HEK293 (cell line): ENCODE results near the gene CCDC24.

ENCODE experiments used
- CTCF ChIA-PET: fragments of 350-600 bp; formaldehyde crosslinking; extraction: SDS; loops from one replicate; lab custom pipeline; 2021; ENCODE audit warnings: antibody characterized with exemption; lab: Yijun Ruan, JAX
- POLR2A ChIA-PET: fragments of 300-600 bp; formaldehyde crosslinking; extraction: SDS; loops from one replicate; lab custom pipeline; 2020; ENCODE audit warnings: antibody characterized with exemption, inconsistent platforms; lab: Yijun Ruan, JAX
- H3K27ac ChIP-seq: fragments of 200-500 bp; sonication (Bioruptor generic); 2 replicates; pipeline ENCODE4 v1.5.1; 2014; ENCODE audit warnings: low read depth, low read length, control low read depth, inconsistent platforms; ENCODE audit errors: extremely low read depth
- H3K36me3 ChIP-seq, 2 experiments: fragments of 200-500 bp in 1 of 2; sonication (Bioruptor generic) in 1 of 2; 1 replicate in 1 of 2; 2 replicates in 1 of 2; pipeline ENCODE4 v1.5.1; 2014 to 2017; ENCODE audit warnings: inconsistent platforms in 2 of 2, low read length in 2 of 2; ENCODE audit not compliant: control insufficient read depth in 2 of 2, insufficient read depth in 1 of 2
- H3K4me1 ChIP-seq: fragments of 200-500 bp; sonication (Bioruptor generic); 2 replicates; pipeline ENCODE4 v1.5.1; 2014; ENCODE audit warnings: mild to moderate bottlenecking, low read length, inconsistent platforms; ENCODE audit not compliant: control insufficient read depth, insufficient read depth
- H3K4me3 ChIP-seq: 2 replicates; pipeline ENCODE4 v1.5.1; 2011; ENCODE audit warnings: low read depth, mild to moderate bottlenecking, control low read depth, low read length, moderate library complexity
- H3K9me3 ChIP-seq: fragments of 200-500 bp; sonication (Bioruptor generic); 2 replicates; pipeline ENCODE4 v1.5.1; 2014; ENCODE audit warnings: low read depth, low read length, inconsistent platforms; ENCODE audit not compliant: control insufficient read depth, insufficient read depth
- INSM2 ChIP-seq: fragments of 450-650 bp; formaldehyde crosslinking; IDR thresholded peaks from 2 replicates; pipeline ENCODE4 v1.5.1; 2016; ENCODE audit warnings: missing biosample characterization, missing genetic modification characterization
- REST ChIP-seq: fragments of 450-650 bp; formaldehyde crosslinking; IDR thresholded peaks from 2 replicates; pipeline ENCODE4 v1.5.1; 2016; ENCODE audit warnings: missing biosample characterization, missing genetic modification characterization
- SALL2 ChIP-seq: fragments of 450-650 bp; formaldehyde crosslinking; IDR thresholded peaks from 2 replicates; pipeline ENCODE4 v1.5.0; 2017; ENCODE audit warnings: missing biosample characterization, mild to moderate bottlenecking, missing genetic modification characterization, borderline replicate concordance
- SETDB1 ChIP-seq: IDR thresholded peaks from one replicate; pipeline ENCODE4 v1.6.1; 2017; ENCODE audit warnings: mild to moderate bottlenecking, low read length, moderate library complexity, mixed read lengths; ENCODE audit not compliant: insufficient read length
- ZBTB49 ChIP-seq: fragments of 450-650 bp; formaldehyde crosslinking; IDR thresholded peaks from 2 replicates; pipeline ENCODE4 v1.5.1; 2016; ENCODE audit warnings: missing biosample characterization, missing genetic modification characterization, low read depth
- ZBTB8A ChIP-seq: fragments of 450-650 bp; formaldehyde crosslinking; IDR thresholded peaks from 2 replicates; pipeline ENCODE4 v1.5.1; 2016; ENCODE audit warnings: missing biosample characterization, missing genetic modification characterization
- ZFP3 ChIP-seq: fragments of 450-650 bp; formaldehyde crosslinking; IDR thresholded peaks from 2 replicates; pipeline ENCODE4 v1.5.1; 2016; ENCODE audit warnings: low read depth, missing biosample characterization, missing genetic modification characterization
- ZFP41 ChIP-seq: fragments of 450-650 bp; formaldehyde crosslinking; IDR thresholded peaks from 2 replicates; pipeline ENCODE4 v1.5.1; 2016; ENCODE audit warnings: missing biosample characterization, missing genetic modification characterization, borderline replicate concordance
- ZNF146 ChIP-seq: fragments of 450-650 bp; formaldehyde crosslinking; IDR thresholded peaks from 2 replicates; pipeline ENCODE4 v1.5.1; 2016; ENCODE audit warnings: missing biosample characterization, missing genetic modification characterization
- ZNF155 ChIP-seq: fragments of 450-650 bp; formaldehyde crosslinking; IDR thresholded peaks from 2 replicates; pipeline ENCODE4 v1.5.1; 2016; ENCODE audit warnings: missing biosample characterization, missing genetic modification characterization
- ZNF274 ChIP-seq, 2 experiments: fragments of 200-500 bp in 1 of 2; fragments of 450-650 bp in 1 of 2; sonication (Bioruptor generic) in 1 of 2; formaldehyde crosslinking in 1 of 2; IDR thresholded peaks; 2 replicates each; pipeline versions ENCODE4 v1.5.1 to v1.6.1; 2014 to 2016; ENCODE audit warnings: borderline replicate concordance in 1 of 2, inconsistent platforms in 1 of 2, low read length in 1 of 2, missing biosample characterization in 1 of 2, missing genetic modification characterization in 1 of 2
- ZNF37A ChIP-seq: fragments of 450-650 bp; IDR thresholded peaks from 2 replicates; pipeline ENCODE4 v1.5.1; 2018; ENCODE audit warnings: missing biosample characterization, missing genetic modification characterization
- ZNF394 ChIP-seq: fragments of 450-650 bp; formaldehyde crosslinking; IDR thresholded peaks from 2 replicates; pipeline ENCODE4 v1.5.1; 2016; ENCODE audit warnings: missing biosample characterization, missing genetic modification characterization, mild to moderate bottlenecking, moderate library complexity, borderline replicate concordance
- ZNF398 ChIP-seq: fragments of 450-650 bp; formaldehyde crosslinking; IDR thresholded peaks from 2 replicates; pipeline ENCODE4 v1.5.1; 2017; ENCODE audit warnings: missing biosample characterization, missing genetic modification characterization
- ZNF639 ChIP-seq: fragments of 450-650 bp; formaldehyde crosslinking; IDR thresholded peaks from 2 replicates; pipeline ENCODE4 v1.5.1; 2016; ENCODE audit warnings: missing biosample characterization, missing genetic modification characterization
- ZNF658 ChIP-seq: fragments of 450-650 bp; formaldehyde crosslinking; IDR thresholded peaks from 2 replicates; pipeline ENCODE4; 2016; ENCODE audit warnings: missing biosample characterization, missing genetic modification characterization
- ZNF777 ChIP-seq: fragments of 450-650 bp; formaldehyde crosslinking; IDR thresholded peaks from 2 replicates; pipeline ENCODE4 v1.5.1; 2017; ENCODE audit warnings: missing biosample characterization, missing genetic modification characterization, borderline replicate concordance
- ZSCAN30 ChIP-seq: fragments of 450-650 bp; IDR thresholded peaks from 2 replicates; pipeline ENCODE4 v1.5.1; 2018; ENCODE audit warnings: missing biosample characterization, mild to moderate bottlenecking, missing genetic modification characterization, moderate library complexity

CCDC24 gene

GRCh38 chr1:43978264-43978550 is 13.2 kb upstream of the CCDC24 start:
- ChIA-PET CTCF (interaction anchor here (0.6 kb wide), 1 partner anchor 1025 kb away, joined by 3 read pairs; no protein-coding TSS in a partner anchor), POLR2A (interaction anchor here (0.6 to 1.3 kb wide), 4 partner anchors 9 to 53 kb away, joined by 3 to 4 read pairs (median 4); partner anchors contain the start of genes DPH2, IPO13 and SLC6A9)
- TF ChIP-seq INSM2 (tag by site-specific recombination), result no peak
- TF ChIP-seq ZSCAN30 (tag by site-specific recombination), result no peak
- TF ChIP-seq SALL2 (tag by site-specific recombination), result no peak
- TF ChIP-seq ZNF146, result no peak
- TF ChIP-seq ZFP41 (tag by site-specific recombination), result no peak
- TF ChIP-seq ZNF658 (tag by site-specific recombination), result no peak
- no peak for TF ChIP-seq ZNF639 (tag by site-specific recombination)
- TF ChIP-seq ZNF398 (tag by site-specific recombination), result no peak
- TF ChIP-seq ZFP3, result no peak
- no peak for TF ChIP-seq ZNF274 (IDR thresholded peaks at IDR 0.05; ENCODE audit: low read length)
- TF ChIP-seq ZNF274 (tag by site-specific recombination; IDR thresholded peaks at IDR 0.05; ENCODE audit: borderline replicate concordance), result no peak
- TF ChIP-seq ZBTB49 (tag by site-specific recombination), result no peak
- TF ChIP-seq REST (tag by site-specific recombination), result no peak
- no peak for TF ChIP-seq ZBTB8A (tag by site-specific recombination)
- TF ChIP-seq ZNF37A (tag by site-specific recombination), result no peak
- TF ChIP-seq SETDB1, result no peak
- TF ChIP-seq ZNF155 (tag by site-specific recombination), result no peak
- no peak for TF ChIP-seq ZNF394 (tag by site-specific recombination)
- no peak for TF ChIP-seq ZNF777 (tag by site-specific recombination)
- H3K27ac ChIP-seq, result no peak overlapping the region
- H3K4me3 ChIP-seq, result no peak overlapping the region; the same call in 1 of the 2 replicates
- peaks cover 7 to 60% of the 10 kb centered on the region in 2 experiments; a peak in 2 of 3 replicates for H3K36me3 ChIP-seq
- no peaks in the 10 kb centered on the region for H3K9me3 ChIP-seq
- peaks cover 3% of the 10 kb centered on the region; the same call in 1 of the 2 replicates for H3K4me1 ChIP-seq
